IMR-90 (cell line): ENCODE data around the gene ZNF385B. TPM values are rescaled to one million over a fixed set of nuclear protein-coding genes. Genes with fewer than 3 reads are reported as not detected.

Experiments
- ATAC-seq: fragments of 200-7000 bp; cut with Tn5 transposase; 2 replicates; pipeline ENCODE4 v1.9.1; 2020; ENCODE audit warnings: low read depth, mild to moderate bottlenecking, moderate library complexity
- BruUV-seq: library from RNA; stranded (reverse); fragments of 400-500 nt; replicated peaks from 2 replicates; lab custom pipeline; 2021; lab: Mats Ljungman, UMichigan
- CTCF ChIA-PET: fragments of 300-600 bp; formaldehyde crosslinking; extraction: SDS; loops from one replicate; lab custom pipeline; 2021; ENCODE audit warnings: antibody characterized with exemption; lab: Yijun Ruan, JAX
- POLR2A ChIA-PET: fragments of 300-600 bp; sonication (Branson Sonifier 250); formaldehyde crosslinking; loops from one replicate; lab custom pipeline; 2022; ENCODE audit warnings: antibody characterized with exemption; ENCODE audit not compliant: unreplicated experiment; lab: Charles Lee
- DNase-seq: peaks from one replicate; pipeline ENCODE4 v3.0.0; 2013
- H2AFZ ChIP-seq: replicated peaks from 2 replicates; pipeline ENCODE3; 2013; ENCODE audit warnings: low read length, mild to moderate bottlenecking; ENCODE audit not compliant: poor library complexity
- H2AK5ac ChIP-seq: 2 replicates; pipeline ENCODE4 v1.6.1; 2013; ENCODE audit warnings: low read depth, low read length, inconsistent platforms
- H2AK9ac ChIP-seq: replicated peaks from 2 replicates; pipeline ENCODE3; 2013; ENCODE audit warnings: mild to moderate bottlenecking, low read depth, low read length, moderate library complexity; ENCODE audit not compliant: poor library complexity
- H2BK120ac ChIP-seq: 2 replicates; pipeline ENCODE4 v1.6.1; 2013; ENCODE audit warnings: low read depth, low read length, inconsistent platforms
- H2BK15ac ChIP-seq: 3 replicates; pipeline ENCODE4 v1.6.1; 2013; ENCODE audit warnings: low read depth, low read length, inconsistent platforms
- H2BK20ac ChIP-seq: 2 replicates; pipeline ENCODE4 v1.6.1; 2013; ENCODE audit warnings: low read depth, mild to moderate bottlenecking, inconsistent platforms, low read length, moderate library complexity
- H2BK5ac ChIP-seq: 2 replicates; pipeline ENCODE4 v1.6.1; 2013; ENCODE audit warnings: mild to moderate bottlenecking, low read depth, low read length, inconsistent platforms; ENCODE audit not compliant: poor library complexity, severe bottlenecking
- H3K14ac ChIP-seq: replicated peaks from 2 replicates; pipeline ENCODE4 v1.6.1; 2013; ENCODE audit warnings: low read depth, low read length, inconsistent platforms
- H3K18ac ChIP-seq: 2 replicates; pipeline ENCODE4 v1.6.1; 2013; ENCODE audit warnings: low read depth, low read length, control low read depth
- H3K23ac ChIP-seq: 2 replicates; pipeline ENCODE4 v1.6.1; 2013; ENCODE audit warnings: low read depth, low read length, inconsistent platforms
- H3K27ac ChIP-seq: 2 replicates; pipeline ENCODE4 v1.5.1; 2013; ENCODE audit warnings: mild to moderate bottlenecking, control low read depth, low read length; ENCODE audit not compliant: insufficient read depth
- H3K27me3 ChIP-seq: 2 replicates; pipeline ENCODE4 v1.6.1; 2013; ENCODE audit warnings: low read length; ENCODE audit not compliant: control insufficient read depth, insufficient read depth
- H3K36me3 ChIP-seq: 2 replicates; pipeline ENCODE4 v1.6.1; 2013; ENCODE audit warnings: low read length, mixed read lengths; ENCODE audit not compliant: control insufficient read depth, insufficient read depth
- H3K4ac ChIP-seq: 2 replicates; pipeline ENCODE4 v1.6.1; 2013; ENCODE audit warnings: low read depth, low read length, inconsistent platforms
- H3K4me1 ChIP-seq: 2 replicates; pipeline ENCODE4 v1.6.1; 2013; ENCODE audit warnings: low read length, mixed read lengths; ENCODE audit not compliant: control insufficient read depth, insufficient read depth
- H3K4me2 ChIP-seq: 2 replicates; pipeline ENCODE4 v1.6.1; 2013; ENCODE audit warnings: low read depth, mild to moderate bottlenecking, control low read depth, low read length, moderate library complexity
- H3K4me3 ChIP-seq: 2 replicates; pipeline ENCODE4 v1.5.1; 2013; ENCODE audit warnings: low read depth, mild to moderate bottlenecking, control low read depth, low read length, moderate library complexity; ENCODE audit not compliant: insufficient read depth
- H3K56ac ChIP-seq: 2 replicates; pipeline ENCODE4 v1.6.1; 2013; ENCODE audit warnings: low read length, inconsistent platforms; ENCODE audit not compliant: insufficient read depth; ENCODE audit errors: extremely low read depth
- H3K79me1 ChIP-seq, 2 experiments: 2 replicates each; pipeline ENCODE4 v1.6.1; 2013; ENCODE audit warnings: low read length in 2 of 2, inconsistent platforms in 1 of 2, low read depth in 1 of 2
- H3K9ac ChIP-seq: 2 replicates; pipeline ENCODE4 v1.6.1; 2013; ENCODE audit warnings: low read depth, low read length, control low read depth
- H3K9me1 ChIP-seq: 2 replicates; pipeline ENCODE4 v1.6.1; 2013; ENCODE audit warnings: low read length, inconsistent platforms; ENCODE audit not compliant: insufficient read depth
- H3K9me3 ChIP-seq: 2 replicates; pipeline ENCODE4 v1.6.1; 2013; ENCODE audit warnings: low read length; ENCODE audit not compliant: control insufficient read depth, insufficient read depth
- H4K20me1 ChIP-seq: 2 replicates; pipeline ENCODE4 v1.6.1; 2013; ENCODE audit warnings: low read length, inconsistent platforms; ENCODE audit not compliant: insufficient read depth
- H4K5ac ChIP-seq: 2 replicates; pipeline ENCODE4 v1.6.1; 2013; ENCODE audit warnings: mild to moderate bottlenecking, low read depth, low read length, control low read depth
- H4K8ac ChIP-seq, 2 experiments: 2 replicates each; pipeline ENCODE4 v1.6.1; 2013; ENCODE audit warnings: low read depth in 2 of 2, low read length in 2 of 2, control low read depth in 1 of 2, inconsistent platforms in 1 of 2
- H4K91ac ChIP-seq: 2 replicates; pipeline ENCODE4 v1.6.1; 2013; ENCODE audit warnings: low read depth, low read length, inconsistent platforms; ENCODE audit not compliant: insufficient read depth
- BHLHE40 ChIP-seq: fragments of 150-350 bp; IDR thresholded peaks from 2 replicates; pipeline ENCODE4 v1.6.1; 2016; ENCODE audit warnings: mild to moderate bottlenecking, low read depth, low read length
- CEBPB ChIP-seq: IDR thresholded peaks from 2 replicates; pipeline ENCODE4 v1.6.1; 2012; ENCODE audit warnings: low read depth, low read length, improper control_type of control experiment
- CHD1 ChIP-seq: IDR thresholded peaks from 2 replicates; pipeline ENCODE4 v1.6.1; 2012; ENCODE audit warnings: low read depth, low read length, improper control_type of control experiment
- CTCF ChIP-seq: conservative IDR thresholded peaks from 2 replicates; pipeline ENCODE4 v1.5.1; 2012; ENCODE audit warnings: mild to moderate bottlenecking, low read depth, low read length, improper control_type of control experiment
- ELK1 ChIP-seq: fragments of 150-350 bp; IDR thresholded peaks from 2 replicates; pipeline ENCODE4 v1.6.1; 2016; ENCODE audit warnings: low read depth, mild to moderate bottlenecking, low read length, moderate library complexity, borderline replicate concordance
- FOS ChIP-seq: fragments of 150-350 bp; IDR thresholded peaks from 2 replicates; pipeline ENCODE4 v1.6.1; 2016; ENCODE audit warnings: low read depth, low read length
- MAFK ChIP-seq: IDR thresholded peaks from 2 replicates; pipeline ENCODE4 v1.6.1; 2012; ENCODE audit warnings: low read depth, low read length, improper control_type of control experiment
- MAZ ChIP-seq: IDR thresholded peaks from 2 replicates; pipeline ENCODE4 v1.6.1; 2012; ENCODE audit warnings: low read depth, mild to moderate bottlenecking, low read length, improper control_type of control experiment, moderate library complexity, borderline replicate concordance
- MXI1 ChIP-seq: IDR thresholded peaks from 2 replicates; pipeline ENCODE4 v1.6.1; 2012; ENCODE audit warnings: low read depth, mild to moderate bottlenecking, low read length, moderate library complexity, borderline replicate concordance
- NFE2L2 ChIP-seq: fragments of 150-350 bp; IDR thresholded peaks from 2 replicates; pipeline ENCODE4 v1.6.1; 2016; ENCODE audit warnings: low read depth, mild to moderate bottlenecking, low read length
- POLR2A ChIP-seq: IDR thresholded peaks from 2 replicates; pipeline ENCODE4 v1.6.1; 2012; ENCODE audit warnings: mild to moderate bottlenecking, low read depth, low read length
- RAD21 ChIP-seq: IDR thresholded peaks from 2 replicates; pipeline ENCODE4 v1.6.1; 2012; ENCODE audit warnings: low read length, improper control_type of control experiment
- RCOR1 ChIP-seq: IDR thresholded peaks from 2 replicates; pipeline ENCODE4 v1.6.1; 2012; ENCODE audit warnings: mild to moderate bottlenecking, low read length, improper control_type of control experiment; ENCODE audit not compliant: insufficient replicate concordance
- RFX5 ChIP-seq: IDR thresholded peaks from 2 replicates; pipeline ENCODE4 v1.8.0; 2012; ENCODE audit warnings: low read depth, mild to moderate bottlenecking, low read length, moderate library complexity
- SMC3 ChIP-seq: fragments of 150-350 bp; IDR thresholded peaks from 2 replicates; pipeline ENCODE4 v1.6.1; 2016; ENCODE audit warnings: low read depth, mild to moderate bottlenecking, antibody characterized with exemption, low read length, moderate library complexity
- USF2 ChIP-seq: fragments of 150-350 bp; IDR thresholded peaks from 2 replicates; pipeline ENCODE4 v1.6.1; 2017; ENCODE audit warnings: mild to moderate bottlenecking, antibody characterized with exemption, low read length, low read depth
- WGBS, 2 experiments: methylation state at CpG; one replicate each; pipeline versions ENCODE4 v1.1.5 to v1.1.7; 2013; ENCODE audit warnings: missing lambda C conversion rate in 2 of 2; ENCODE audit not compliant: insufficient read length in 1 of 2; ENCODE audit errors: extremely low coverage in 2 of 2; 5-methylcytosine and 5-hydroxymethylcytosine counted together
- dilution Hi-C: fragments of 300-500 bp; cut with HindIII; formaldehyde crosslinking; loops from one replicate; pipeline ENCODE4 v1.14.3; 2018; ENCODE audit warnings: low sequenced_read_pairs; ENCODE audit not compliant: unreplicated experiment
- in situ Hi-C: fragments of 300-500 bp; cut with MboI; formaldehyde crosslinking; loops from 3 replicates; pipeline ENCODE4 v1.14.3; 2019; ENCODE audit warnings: low sequenced_read_pairs, inconsistent platforms, mixed read lengths
- intact Hi-C: fragments of 100-400 bp; cut with micrococcal nuclease; formaldehyde crosslinking; loops from 2 replicates; pipeline ENCODE4 v1.10.0; 2022
- polyA plus RNA-seq, 3 experiments: library from polyadenylated mRNA; depleted of rRNA; stranded (reverse); fragments of >200 nt; gene quantifications; 2 replicates each; pipeline ENCODE4 v1.2.3, GENCODE V29; 2012; ENCODE audit warnings: low replicate concordance in 1 of 3
- total RNA-seq: library from RNA; depleted of rRNA; stranded (reverse); fragments of >200 nt; gene quantifications from 2 replicates; pipeline ENCODE4 v1.2.3, GENCODE V29; 2012

Gene ZNF385B
- total and polyA plus RNA-seq, 2 of the 4 experiments (the other 2 are of a cell fraction) = not detected

- H3K18ac ChIP-seq = no peak overlapping the region
- H4K91ac ChIP-seq = no peak overlapping the region
- dilution Hi-C loops (no loop called here), intact Hi-C loops (no loop called here), in situ Hi-C loops (loop anchor here (25.0 kb wide), 1 partner anchor 645 kb away; no protein-coding TSS in a partner anchor)
- no TSS peak for BruUV-seq
- no peak overlapping the region for H2BK5ac ChIP-seq
- no peak overlapping the region for H3K23ac ChIP-seq
- no peaks in the 10 kb centered on the region for H3K9me1 ChIP-seq
- no peak overlapping the region for H3K14ac ChIP-seq
- H3K9me3 ChIP-seq = no peaks in the 10 kb centered on the region
- no peak overlapping the region for H2AFZ ChIP-seq
- no peak for ATAC-seq
- no peak overlapping the region for H3K9ac ChIP-seq
- H4K5ac ChIP-seq = no peak overlapping the region
- no peaks in the 10 kb centered on the region for H3K27me3 ChIP-seq
- no peak overlapping the region for H3K27ac ChIP-seq
- H3K79me1 ChIP-seq = no peaks in the 10 kb centered on the region
- no peak overlapping the region for H2AK5ac ChIP-seq
- H3K36me3 ChIP-seq = no peaks in the 10 kb centered on the region
- H3K56ac ChIP-seq = no peak overlapping the region
- ChIA-PET CTCF (no interaction called here), POLR2A (no interaction called here)
- WGBS, 2 experiments = no CpG with 5 or more reads among the region's 2 CpGs
- H2AK9ac ChIP-seq = no peak overlapping the region
- H3K4me3 ChIP-seq = no peak overlapping the region
- TF ChIP-seq POLR2A = no peak
- no peak for TF ChIP-seq CTCF
- no peak for TF ChIP-seq USF2
- TF ChIP-seq MAZ = no peak
- TF ChIP-seq MAFK = no peak
- TF ChIP-seq FOS = no peak
- no peak for TF ChIP-seq CEBPB
- no peak for TF ChIP-seq ELK1
- TF ChIP-seq SMC3 = no peak
- no peak for TF ChIP-seq NFE2L2
- no peak for TF ChIP-seq RFX5
- no peak for TF ChIP-seq CHD1
- TF ChIP-seq RAD21 = no peak
- TF ChIP-seq MXI1 = no peak
- TF ChIP-seq BHLHE40 = no peak
- TF ChIP-seq RCOR1 = no peak
- H4K20me1 ChIP-seq = no peaks in the 10 kb centered on the region
- no peak overlapping the region for H2BK15ac ChIP-seq
- H3K4me1 ChIP-seq = no peaks in the 10 kb centered on the region
- H3K4ac ChIP-seq = no peak overlapping the region
- H2BK120ac ChIP-seq = no peak overlapping the region
- H3K4me2 ChIP-seq = no peak overlapping the region
- H2BK20ac ChIP-seq = no peak overlapping the region
- H4K8ac ChIP-seq = no peak overlapping the region
- no peak for DNase-seq
Measured at GRCh38 chr2:179417436-179417949, 443.9 kb downstream of the ZNF385B start.
